HCT116 (cell line): ENCODE data around the gene ACSS1. TPM values are rescaled to one million over a fixed set of nuclear protein-coding genes. Genes with fewer than 3 reads are reported as not detected.

Experiments used
- ATAC-seq: fragments of 200-7000 bp; cut with Tn5 transposase; 2 replicates; pipeline ENCODE4 v1.9.1; 2020; ENCODE audit warnings: mild to moderate bottlenecking, moderate library complexity
- BruUV-seq: library from RNA; stranded (reverse); fragments of 400-500 nt; replicated peaks from 2 replicates; lab custom pipeline; 2021; lab: Mats Ljungman, UMichigan
- CTCF ChIA-PET: fragments of 300-600 bp; sonication (Branson Sonifier 250); formaldehyde crosslinking; loops from one replicate; lab custom pipeline; 2021; ENCODE audit warnings: antibody characterized with exemption; lab: Charles Lee
- POLR2A ChIA-PET: fragments of 300-600, 350-600 bp; sonication (Branson Sonifier 250); formaldehyde crosslinking; loops from one replicate; lab custom pipeline; 2021; ENCODE audit warnings: antibody characterized with exemption; lab: Charles Lee
- RAD21 ChIA-PET, 2 experiments: fragments of 300-600 bp; sonication (Branson Sonifier 250); formaldehyde crosslinking; loops; one replicate each; lab custom pipeline; 2023; ENCODE audit warnings: low total read pairs in 2 of 2; ENCODE audit not compliant: uncharacterized antibody in 2 of 2, unreplicated experiment in 2 of 2, low non-redundant PET in 1 of 2; lab: Charles Lee
- DNase-seq: peaks from one replicate; pipeline ENCODE4 v3.0.0-alpha.2; 2010; ENCODE audit warnings: low read depth, low spot score
- H2AFZ ChIP-seq: fragments of 200-600 bp; shearing (Covaris generic), sonication (generic); 2 replicates; pipeline ENCODE4 v1.6.1; 2017; ENCODE audit warnings: low read depth, mixed run types, mixed read lengths, antibody characterized with exemption, low read length; ENCODE audit not compliant: poor library complexity, severe bottlenecking
- H3K27ac ChIP-seq: 2 replicates; pipeline ENCODE4 v1.5.1; 2012; ENCODE audit warnings: low read depth, low read length
- H3K27me3 ChIP-seq: fragments of 200-600 bp; sonication (generic); 2 replicates; pipeline ENCODE4 v1.6.1; 2016; ENCODE audit warnings: mixed run types, low read length, mixed read lengths; ENCODE audit not compliant: insufficient read depth
- H3K36me3 ChIP-seq, 2 experiments: fragments of 200-500 bp in 1 of 2; fragments of 200-600 bp in 1 of 2; sonication (Bioruptor generic) in 1 of 2; sonication (generic) in 1 of 2; 2 replicates each; pipeline versions ENCODE4 v1.5.1 to v1.6.1; 2014 to 2016; ENCODE audit warnings: low read length in 2 of 2, inconsistent platforms in 1 of 2, mixed read lengths in 1 of 2, mixed run types in 1 of 2; ENCODE audit not compliant: insufficient read depth in 2 of 2, control insufficient read depth in 1 of 2
- H3K4me1 ChIP-seq, 2 experiments: fragments of 200-600 bp in 1 of 2; sonication (generic) in 1 of 2; 2 replicates each; pipeline versions ENCODE4 v1.5.1 to v1.6.1; 2012 to 2017; ENCODE audit warnings: low read length in 2 of 2, inconsistent platforms in 1 of 2, mild to moderate bottlenecking in 1 of 2, mixed read lengths in 1 of 2, mixed run types in 1 of 2, moderate library complexity in 1 of 2; ENCODE audit not compliant: insufficient read depth in 2 of 2, control insufficient read depth in 1 of 2
- H3K4me2 ChIP-seq: fragments of 200-600 bp; sonication (generic); 2 replicates; pipeline ENCODE4 v1.6.1; 2017; ENCODE audit warnings: mixed run types, low read length, mixed read lengths
- H3K4me3 ChIP-seq, 2 experiments: fragments of 200-600 bp in 1 of 2; sonication (generic) in 1 of 2; replicated peaks in 1 of 2; 2 replicates each; pipeline ENCODE4 v1.5.1; 2011 to 2016; ENCODE audit warnings: low read length in 2 of 2, control low read depth in 1 of 2, low read depth in 1 of 2, mild to moderate bottlenecking in 1 of 2, mixed read lengths in 1 of 2, mixed run types in 1 of 2
- H3K79me2 ChIP-seq: fragments of 200-600 bp; sonication (generic); 2 replicates; pipeline ENCODE4 v1.6.1; 2017; ENCODE audit warnings: mild to moderate bottlenecking, mixed run types, low read length, moderate library complexity, mixed read lengths; ENCODE audit not compliant: insufficient read depth
- H3K9ac ChIP-seq: fragments of 200-600 bp; sonication (generic); 2 replicates; pipeline ENCODE4 v1.6.1; 2016; ENCODE audit warnings: low read length, mixed read lengths
- H3K9me2 ChIP-seq: fragments of 200-600 bp; sonication (generic), shearing (Covaris generic); 2 replicates; pipeline ENCODE4 v1.6.1; 2017; ENCODE audit warnings: mixed run types, mild to moderate bottlenecking, moderate library complexity; ENCODE audit not compliant: insufficient read depth
- H3K9me3 ChIP-seq, 2 experiments: fragments of 200-500 bp in 1 of 2; fragments of 200-600 bp in 1 of 2; sonication (Bioruptor generic) in 1 of 2; sonication (generic) in 1 of 2; 2 replicates each; pipeline ENCODE4 v1.6.1; 2014 to 2017; ENCODE audit warnings: low read length in 2 of 2, mixed read lengths in 2 of 2, inconsistent platforms in 1 of 2, low read depth in 1 of 2, mild to moderate bottlenecking in 1 of 2, mixed run types in 1 of 2, moderate library complexity in 1 of 2; ENCODE audit not compliant: control insufficient read depth in 1 of 2, insufficient read depth in 1 of 2
- H4K20me1 ChIP-seq: fragments of 200-600 bp; sonication (generic), shearing (Covaris generic); 2 replicates; pipeline ENCODE4 v1.6.1; 2017; ENCODE audit warnings: mixed run types, mild to moderate bottlenecking, moderate library complexity; ENCODE audit not compliant: insufficient read depth
- ATF3 ChIP-seq: IDR thresholded peaks from 2 replicates; pipeline ENCODE4 v1.6.1; 2012
- CBX3 ChIP-seq: IDR thresholded peaks from 2 replicates; pipeline ENCODE4 v1.6.1; 2012; ENCODE audit warnings: low read depth
- CEBPB ChIP-seq: IDR thresholded peaks from 2 replicates; pipeline ENCODE4 v1.6.1; 2012; ENCODE audit warnings: low read depth
- EGR1 ChIP-seq: IDR thresholded peaks from 2 replicates; pipeline ENCODE4 v1.6.1; 2012; ENCODE audit warnings: low read depth
- ELF1 ChIP-seq: IDR thresholded peaks from 2 replicates; pipeline ENCODE4 v1.6.1; 2012; ENCODE audit warnings: low read depth, borderline replicate concordance
- EZH2 ChIP-seq: fragments of 200-600 bp; sonication (generic); IDR thresholded peaks from 2 replicates; pipeline ENCODE4 v1.6.1; 2017; ENCODE audit warnings: antibody characterized with exemption, mixed run types
- EZH2phosphoT487 ChIP-seq: fragments of 200-600 bp; IDR thresholded peaks from 2 replicates; pipeline ENCODE4 v1.6.1; 2018; ENCODE audit warnings: antibody characterized with exemption, borderline replicate concordance
- JUND ChIP-seq: IDR thresholded peaks from 2 replicates; pipeline ENCODE4 v1.6.1; 2012
- MAX ChIP-seq: IDR thresholded peaks from 2 replicates; pipeline ENCODE4 v1.6.1; 2012
- POLR2AphosphoS5 ChIP-seq: IDR thresholded peaks from 2 replicates; pipeline ENCODE4 v1.6.1; 2011; ENCODE audit warnings: mild to moderate bottlenecking, low read depth, low read length, moderate library complexity
- RAD21 ChIP-seq: IDR thresholded peaks from 2 replicates; pipeline ENCODE4 v1.6.1; 2012; ENCODE audit warnings: low read depth, mild to moderate bottlenecking
- REST ChIP-seq: IDR thresholded peaks from 2 replicates; pipeline ENCODE4 v1.6.1; 2012; ENCODE audit warnings: low read depth
- SIN3A ChIP-seq: IDR thresholded peaks from 2 replicates; pipeline ENCODE4 v1.6.1; 2012; ENCODE audit warnings: low read depth
- SP1 ChIP-seq: IDR thresholded peaks from 2 replicates; pipeline ENCODE4 v1.6.1; 2012; ENCODE audit warnings: low read depth
- SRF ChIP-seq: IDR thresholded peaks from 2 replicates; pipeline ENCODE4 v1.6.1; 2012; ENCODE audit warnings: low read depth
- TCF7L2 ChIP-seq: IDR thresholded peaks from 2 replicates; pipeline ENCODE4 v1.7.0; 2011; ENCODE audit warnings: borderline replicate concordance, inconsistent platforms; ENCODE audit not compliant: insufficient read depth, insufficient read length; ENCODE audit errors: extremely low read depth
- YY1 ChIP-seq: IDR thresholded peaks from 2 replicates; pipeline ENCODE4 v1.6.1; 2011; ENCODE audit warnings: low read length, low read depth, moderate library complexity, mild to moderate bottlenecking; ENCODE audit not compliant: insufficient replicate concordance; ENCODE audit errors: extremely low read depth
- ZFX ChIP-seq: fragments of 450-650 bp; IDR thresholded peaks from 2 replicates; pipeline ENCODE4 v1.6.1; 2017
- ZNF274 ChIP-seq: fragments of 200-500 bp; sonication (Bioruptor generic); IDR thresholded peaks from 2 replicates; pipeline ENCODE4 v1.6.1; 2014; ENCODE audit warnings: mild to moderate bottlenecking, low read depth, low read length, inconsistent platforms
- intact Hi-C: fragments of 100-400 bp; cut with micrococcal nuclease; formaldehyde crosslinking; loops from 2 replicates; pipeline ENCODE4 v1.10.0; 2022
- total RNA-seq: library from RNA; stranded (reverse); gene quantifications from one replicate; pipeline ENCODE4 v1.2.1, GENCODE V29; 2021; ENCODE audit not compliant: unreplicated experiment

The ACSS1 gene
- total RNA-seq, 1 experiment from 2014 or later, result 0.27 TPM

GRCh38 chr20:24972341-24972740 is 85.6 kb downstream of the ACSS1 start:
- no peaks in the 10 kb centered on the region for H3K27me3 ChIP-seq
- TF ChIP-seq SP1 (no peak), ELF1 (no peak), TCF7L2 (no peak), EGR1 (no peak), CBX3 (no peak), RAD21 (no peak), MAX (no peak), ZNF274 (no peak), JUND (no peak), EZH2 (no peak), POLR2AphosphoS5 (no peak), EZH2phosphoT487 (no peak), YY1 (no peak), SIN3A (no peak), ZFX (no peak), CEBPB (no peak), ATF3 (no peak), SRF (no peak), REST (no peak)
- intact Hi-C loops, result no loop called here
- no peak for DNase-seq
- H2AFZ ChIP-seq, result no peak overlapping the region
- CTCF ChIA-PET, result no interaction called here
- H3K4me3 ChIP-seq, result no peak overlapping the region
- H4K20me1 ChIP-seq, result no peaks in the 10 kb centered on the region
- H3K9ac ChIP-seq, result no peak overlapping the region
- peaks cover 26% of the 10 kb centered on the region for H3K79me2 ChIP-seq
- H3K27ac ChIP-seq, result no peak overlapping the region
- H3K4me1 ChIP-seq, result no peaks in the 10 kb centered on the region
- POLR2A ChIA-PET, result no interaction called here
- no TSS peak for BruUV-seq
- ATAC-seq, result no peak
- RAD21 ChIA-PET, result no interaction called here
- peaks cover 22 to 38% of the 10 kb centered on the region in 2 experiments for H3K36me3 ChIP-seq
- peaks cover 0 to 5% of the 10 kb centered on the region in 2 experiments; a peak in 1 of 4 replicates for H3K9me3 ChIP-seq
- no peak overlapping the region for H3K4me2 ChIP-seq
- H3K9me2 ChIP-seq, result no peaks in the 10 kb centered on the region
